Measurements from ENCODE around the gene IBA57. TPM values are rescaled to one million over a fixed set of nuclear protein-coding genes. Genes with fewer than 3 reads are reported as not detected.

The IBA57 gene
- total and polyA plus RNA-seq, 2 of the 8 experiments (the other 6 are each of a cell fraction or from before 2014, with no cell fraction given), result 2.6 to 5.9 TPM

- DNase-seq (ENCODE audit: low read depth in 1 of 2, low spot score in 2 of 2), result no peak
- peaks cover 0 to 12% (median 1%) of the 10 kb centered on the region in 4 experiments; a peak in 3 of 7 replicates for H3K27me3 ChIP-seq (replicated peaks in 1 of 4; ENCODE audit: control insufficient read depth in 3 of 4, extremely low read depth in 1 of 4, insufficient read depth in 3 of 4, low read length in 3 of 4)
- H4K5ac ChIP-seq (ENCODE audit: insufficient read length, low read depth, low read length), result no peak overlapping the region
Observed at GRCh38 chr1:228141226-228142044, 24.2 kb upstream of the IBA57 start.

More at GRCh38 chr1:228141226-228142044, 24.2 kb upstream of the IBA57 start:
- H3K79me2 ChIP-seq (ENCODE audit: control insufficient read depth in 1 of 2, insufficient read depth in 2 of 2, low read length in 2 of 2), result peaks cover 0 to 43% of the 10 kb centered on the region in 2 experiments; a peak in 3 of 4 replicates
- peaks cover 23% of the 10 kb centered on the region for H3K79me1 ChIP-seq (ENCODE audit: low read depth, low read length)
- no peak overlapping the region for H3K18ac ChIP-seq (ENCODE audit: extremely low read depth, low read length)
- H3K23me2 ChIP-seq (ENCODE audit: low read depth, low read length), result peaks cover 5% of the 10 kb centered on the region; the same call in 1 of the 2 replicates
- no peak overlapping the region for H3K56ac ChIP-seq (replicated peaks; ENCODE audit: insufficient read length, low read depth, low read length)
- TF ChIP-seq HDAC6 (IDR thresholded peaks at IDR 0.05; ENCODE audit: low read depth, low read length) (no peak), POLR2AphosphoS5 (IDR thresholded peaks at IDR 0.05; ENCODE audit: low read depth, low read length) (no peak), E2F6 (IDR thresholded peaks at IDR 0.05) (no peak), BRCA1 (IDR thresholded peaks at IDR 0.05; ENCODE audit: low read depth, low read length) (no peak), ASH2L (IDR thresholded peaks at IDR 0.05; ENCODE audit: low read length) (no peak), FOSL1 (IDR thresholded peaks at IDR 0.05; ENCODE audit: insufficient read depth, low read depth, low read length) (no peak), KDM4A (IDR thresholded peaks at IDR 0.05; ENCODE audit: low read depth, low read length, severe bottlenecking) (no peak), RFX5 (IDR thresholded peaks at IDR 0.05; ENCODE audit: borderline replicate concordance, low read depth, low read length) (no peak), CEBPB (IDR thresholded peaks at IDR 0.05; ENCODE audit: low read depth, low read length) (no peak), SIRT6 (IDR thresholded peaks at IDR 0.05; ENCODE audit: low read length) (no peak)
- no peak overlapping the region for H2AK5ac ChIP-seq (ENCODE audit: low read depth, low read length)
- H3K23ac ChIP-seq (ENCODE audit: insufficient read length), result no peak overlapping the region
- H3K4me2 ChIP-seq (ENCODE audit: insufficient read depth in 1 of 2, low read depth in 2 of 2, low read length in 2 of 2), result peak overlapping the region; percentile 67 to 88
- H3K14ac ChIP-seq (ENCODE audit: insufficient read length), result no peak overlapping the region
- no peak overlapping the region for H2BK15ac ChIP-seq (ENCODE audit: low read length)
- H3K9me3 ChIP-seq (ENCODE audit: insufficient read depth in 2 of 2, low read depth in 1 of 2, low read length in 1 of 2), result no peaks in the 10 kb centered on the region
- H4K20me1 ChIP-seq (replicated peaks in 1 of 2; ENCODE audit: control insufficient read depth in 1 of 2, insufficient read depth in 2 of 2, low read length in 2 of 2), result peaks cover 8 to 23% of the 10 kb centered on the region in 2 experiments
- no peak overlapping the region for H3K27ac ChIP-seq (ENCODE audit: low read depth, low read length)
- H2BK5ac ChIP-seq (ENCODE audit: low read depth, low read length), result no peak overlapping the region; the same call in 1 of the 2 replicates
- no peaks in the 10 kb centered on the region for H3K36me3 ChIP-seq (ENCODE audit: control insufficient read depth in 2 of 4, insufficient read depth in 4 of 4, low read length in 3 of 4)
- H2AFZ ChIP-seq (ENCODE audit: low read length), result no peak overlapping the region
- no peak overlapping the region for H2BK12ac ChIP-seq (ENCODE audit: low read depth, low read length)
- peak overlapping the region; percentile 80 to 93 (median 88); a peak in 7 of 8 replicates for H3K4me3 ChIP-seq (ENCODE audit: extremely low read depth in 1 of 4, insufficient read depth in 2 of 4, low read depth in 3 of 4, low read length in 4 of 4)
- no peak overlapping the region for H2BK120ac ChIP-seq (replicated peaks; ENCODE audit: low read depth, low read length)
- peaks cover 0 to 10% (median 6%) of the 10 kb centered on the region in 4 experiments; a peak in 5 of 7 replicates for H3K4me1 ChIP-seq (replicated peaks in 1 of 4; ENCODE audit: control insufficient read depth in 3 of 4, insufficient read depth in 4 of 4, low read length in 3 of 4)
- no peak overlapping the region for H3K4ac ChIP-seq (replicated peaks; ENCODE audit: insufficient read length, low read depth, low read length)
- 84% methylated on average over 27 of the region's 27 CpGs; no CpG with 5 or more reads in 1 of the 2 experiments for WGBS, 2 experiments (ENCODE audit: extremely low coverage in 1 of 2, insufficient coverage in 1 of 2, insufficient read length in 1 of 2, insufficient replicate concordance in 2 of 2, low coverage in 1 of 2, low lambda C conversion rate in 2 of 2, missing lambda C conversion rate in 1 of 2)
- H4K8ac ChIP-seq (ENCODE audit: extremely low read depth, insufficient read depth, low read length), result peak overlapping the region; percentile 51; the same call in 1 of the 2 replicates
- peak overlapping the region in 2 of 4 experiments; percentile 36 to 97; a peak in 2 of 7 replicates for H3K9ac ChIP-seq (replicated peaks in 1 of 4; ENCODE audit: extremely low read depth in 1 of 4, low read depth in 3 of 4, low read length in 3 of 4)
- no peak for FAIRE-seq
- H4K91ac ChIP-seq (replicated peaks; ENCODE audit: insufficient read length, low read length), result no peak overlapping the region
- no peak overlapping the region for H2BK20ac ChIP-seq (ENCODE audit: low read length)
- CTCF ChIA-PET (ENCODE audit: partially characterized antibody), result interaction anchor here (1.0 to 1.8 kb wide), 4 partner anchors 10 to 132 kb away, joined by 3 to 12 read pairs (median 3); no protein-coding TSS in a partner anchor
- POLR2A ChIA-PET (ENCODE audit: partially characterized antibody), result interaction anchor here (1.2 to 3.9 kb wide), 5 partner anchors 8 to 60 kb away, joined by 3 to 30 read pairs (median 7); partner anchors contain the start of genes GJC2 and IBA57
